Tibial nerve (tissue), 3 donors: ENCODE data around the gene FXYD7.

ENCODE experiments used
- CTCF ChIP-seq, 5 experiments: fragments of 200-600 bp in 3 of 5; fragments of 450-650 bp in 2 of 5; sonication (generic) in 3 of 5; IDR thresholded peaks; one replicate each; pipeline ENCODE4 v1.5.1; 2016 to 2019; ENCODE audit warnings: antibody characterized with exemption in 5 of 5, mild to moderate bottlenecking in 3 of 5, moderate library complexity in 2 of 5
- POLR2A ChIP-seq, 2 donors: fragments of 450-650 bp; IDR thresholded peaks; one replicate each; pipeline ENCODE4 v1.6.1; 2017; ENCODE audit warnings: antibody characterized with exemption in 2 of 2, mild to moderate bottlenecking in 2 of 2, moderate library complexity in 2 of 2

GRCh38 chr19:35112995-35113688, 29.9 kb upstream of the FXYD7 start:
- TF ChIP-seq CTCF (IDR thresholded peaks at IDR 0.05) (no peak), POLR2A (IDR thresholded peaks at IDR 0.05) (no peak)
